ENCODE measurements around the gene ZBTB17.

DNA sequence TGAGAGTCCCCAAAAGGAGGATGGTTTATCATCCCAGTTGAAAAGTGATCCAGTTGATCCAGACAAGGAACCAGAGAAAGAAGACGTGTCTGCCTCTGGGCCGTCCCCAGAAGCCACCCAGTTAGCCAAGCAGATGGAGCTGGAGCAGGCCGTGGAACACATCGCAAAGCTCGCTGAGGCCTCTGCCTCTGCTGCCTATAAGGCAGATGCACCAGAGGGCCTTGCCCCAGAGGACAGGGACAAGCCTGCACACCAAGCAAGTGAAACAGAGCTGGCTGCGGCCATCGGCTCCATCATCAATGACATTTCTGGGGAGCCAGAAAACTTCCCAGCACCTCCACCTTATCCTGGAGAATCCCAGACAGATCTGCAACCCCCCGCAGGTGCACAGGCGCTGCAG lies 43.3 kb downstream of the ZBTB17 start:
- TF ChIP-seq, protein P1, sequence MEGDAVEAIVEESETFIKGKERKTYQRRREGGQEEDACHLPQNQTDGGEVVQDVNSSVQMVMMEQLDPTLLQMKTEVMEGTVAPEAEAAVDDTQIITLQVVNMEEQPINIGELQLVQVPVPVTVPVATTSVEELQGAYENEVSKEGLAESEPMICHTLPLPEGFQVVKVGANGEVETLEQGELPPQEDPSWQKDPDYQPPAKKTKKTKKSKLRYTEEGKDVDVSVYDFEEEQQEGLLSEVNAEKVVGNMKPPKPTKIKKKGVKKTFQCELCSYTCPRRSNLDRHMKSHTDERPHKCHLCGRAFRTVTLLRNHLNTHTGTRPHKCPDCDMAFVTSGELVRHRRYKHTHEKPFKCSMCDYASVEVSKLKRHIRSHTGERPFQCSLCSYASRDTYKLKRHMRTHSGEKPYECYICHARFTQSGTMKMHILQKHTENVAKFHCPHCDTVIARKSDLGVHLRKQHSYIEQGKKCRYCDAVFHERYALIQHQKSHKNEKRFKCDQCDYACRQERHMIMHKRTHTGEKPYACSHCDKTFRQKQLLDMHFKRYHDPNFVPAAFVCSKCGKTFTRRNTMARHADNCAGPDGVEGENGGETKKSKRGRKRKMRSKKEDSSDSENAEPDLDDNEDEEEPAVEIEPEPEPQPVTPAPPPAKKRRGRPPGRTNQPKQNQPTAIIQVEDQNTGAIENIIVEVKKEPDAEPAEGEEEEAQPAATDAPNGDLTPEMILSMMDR (conservative IDR thresholded peaks at IDR 0.05; ENCODE audit: low read depth, low read length), result no peak
- TF ChIP-seq, protein P2, sequence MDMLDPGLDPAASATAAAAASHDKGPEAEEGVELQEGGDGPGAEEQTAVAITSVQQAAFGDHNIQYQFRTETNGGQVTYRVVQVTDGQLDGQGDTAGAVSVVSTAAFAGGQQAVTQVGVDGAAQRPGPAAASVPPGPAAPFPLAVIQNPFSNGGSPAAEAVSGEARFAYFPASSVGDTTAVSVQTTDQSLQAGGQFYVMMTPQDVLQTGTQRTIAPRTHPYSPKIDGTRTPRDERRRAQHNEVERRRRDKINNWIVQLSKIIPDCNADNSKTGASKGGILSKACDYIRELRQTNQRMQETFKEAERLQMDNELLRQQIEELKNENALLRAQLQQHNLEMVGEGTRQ (IDR thresholded peaks at IDR 0.05; ENCODE audit: low read depth, low read length), result no peak
- TF ChIP-seq, protein P3, sequence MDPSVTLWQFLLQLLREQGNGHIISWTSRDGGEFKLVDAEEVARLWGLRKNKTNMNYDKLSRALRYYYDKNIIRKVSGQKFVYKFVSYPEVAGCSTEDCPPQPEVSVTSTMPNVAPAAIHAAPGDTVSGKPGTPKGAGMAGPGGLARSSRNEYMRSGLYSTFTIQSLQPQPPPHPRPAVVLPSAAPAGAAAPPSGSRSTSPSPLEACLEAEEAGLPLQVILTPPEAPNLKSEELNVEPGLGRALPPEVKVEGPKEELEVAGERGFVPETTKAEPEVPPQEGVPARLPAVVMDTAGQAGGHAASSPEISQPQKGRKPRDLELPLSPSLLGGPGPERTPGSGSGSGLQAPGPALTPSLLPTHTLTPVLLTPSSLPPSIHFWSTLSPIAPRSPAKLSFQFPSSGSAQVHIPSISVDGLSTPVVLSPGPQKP (IDR thresholded peaks at IDR 0.05; ENCODE audit: borderline replicate concordance, low read depth, low read length), result no peak
- no peak for TF ChIP-seq SMC3 (IDR thresholded peaks at IDR 0.05; ENCODE audit: low read depth, low read length)
- TF ChIP-seq CHD1 (IDR thresholded peaks at IDR 0.05; ENCODE audit: low read depth, low read length), result no peak
- TF ChIP-seq BHLHE40 (IDR thresholded peaks at IDR 0.05; ENCODE audit: low read depth, low read length), result no peak
- TF ChIP-seq POLR2A (IDR thresholded peaks at IDR 0.05; ENCODE audit: low read depth, low read length), result no peak
- TF ChIP-seq MAFK (IDR thresholded peaks at IDR 0.05; ENCODE audit: low read depth, low read length), result no peak
- TF ChIP-seq FOS (IDR thresholded peaks at IDR 0.05; ENCODE audit: low read depth, low read length), result no peak
- no peak for TF ChIP-seq RFX5 (IDR thresholded peaks at IDR 0.05; ENCODE audit: low read depth, low read length)
